HS-5 (cell line): ENCODE measurements around the gene BSN.
A peak's percentile ranks its signal among the peaks of the same experiment; 100 is the strongest.
"Not testable (repeated sequence)": the region's sequence is repeated elsewhere in the genome, so short reads cannot be mapped to it uniquely, and the experiment has no call there.

Experiments used
- DNase-seq: peaks from one replicate; pipeline ENCODE4 v3.0.0-alpha.2; 2012; ENCODE audit warnings: low read depth

Gene BSN

DNA sequence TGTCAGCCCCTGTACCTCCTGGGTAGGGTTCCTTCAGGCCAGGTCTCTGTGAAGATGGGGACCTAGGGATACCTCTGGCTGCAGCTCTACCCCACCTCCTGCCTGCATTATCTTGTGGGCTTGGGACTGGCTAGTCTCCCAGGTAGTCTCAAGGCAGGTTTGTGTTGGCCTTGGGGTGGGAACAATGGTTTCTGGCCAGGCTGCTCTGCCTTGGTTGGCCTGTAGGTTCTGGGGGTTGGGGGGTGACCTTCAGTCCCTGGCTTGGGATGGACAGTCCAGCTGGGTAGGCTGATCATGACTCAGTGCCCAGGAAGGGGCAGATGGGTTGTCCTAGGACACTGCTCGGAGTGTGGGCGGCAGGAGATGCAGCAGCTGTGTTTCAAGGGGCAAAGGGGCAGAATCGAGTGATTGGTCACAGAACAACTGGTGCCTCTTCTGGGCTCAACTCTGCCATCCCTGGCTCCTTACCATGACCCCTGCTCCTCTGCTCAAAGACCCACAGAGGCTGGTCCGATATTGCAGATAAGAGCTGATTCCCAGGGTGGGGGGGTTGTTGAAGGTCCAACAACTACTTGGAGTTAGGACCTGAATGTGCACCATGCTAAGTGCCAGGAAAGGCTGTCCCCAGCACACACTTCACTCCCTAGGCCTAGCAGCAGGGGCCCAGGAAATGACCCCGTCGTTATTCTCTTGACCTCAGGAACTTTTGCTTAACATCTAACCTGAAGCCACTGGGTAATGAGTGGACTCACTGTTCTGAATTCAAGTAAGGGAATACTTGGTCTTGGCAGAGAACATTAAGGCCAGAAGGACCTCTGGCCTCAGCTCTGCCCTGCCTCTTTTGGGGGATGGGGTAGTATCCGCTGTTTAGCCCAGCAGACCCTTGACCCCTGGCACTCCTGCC is 18.1 kb upstream of the BSN start:
- DNase-seq, result no peak

- DNase-seq, result no peak
Observed at GRCh38 chr3:49536875-49537533, 17.3 kb upstream of the BSN start.

GRCh38 chr3:49539659-49540560 is 14.4 kb upstream of the BSN start:
- peak; percentile 69 for DNase-seq

DNA sequence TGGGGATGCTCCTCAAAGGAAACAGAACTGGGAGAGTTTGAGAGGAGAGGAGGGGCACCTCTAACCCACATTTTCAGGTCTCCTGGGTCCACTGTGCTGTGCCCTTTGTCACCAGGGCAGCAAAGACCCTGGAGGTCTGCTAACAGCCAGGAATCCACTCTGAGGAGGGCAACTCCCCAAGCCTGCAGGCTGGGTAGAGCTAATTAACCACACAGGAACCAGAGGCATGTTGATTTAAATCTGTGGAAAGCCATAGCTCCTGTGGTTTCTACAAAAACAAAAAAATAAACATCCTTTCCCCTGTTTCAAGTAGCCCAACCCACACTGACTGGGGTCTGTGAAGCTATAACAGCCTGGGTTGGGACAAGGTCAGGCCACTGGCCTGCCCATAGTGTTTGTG is 2.2 kb upstream of the BSN start:
- DNase-seq, result no peak

GRCh38 chr3:49553324-49553691 is 969 bp upstream of the BSN start:
- no peak for DNase-seq

DNA sequence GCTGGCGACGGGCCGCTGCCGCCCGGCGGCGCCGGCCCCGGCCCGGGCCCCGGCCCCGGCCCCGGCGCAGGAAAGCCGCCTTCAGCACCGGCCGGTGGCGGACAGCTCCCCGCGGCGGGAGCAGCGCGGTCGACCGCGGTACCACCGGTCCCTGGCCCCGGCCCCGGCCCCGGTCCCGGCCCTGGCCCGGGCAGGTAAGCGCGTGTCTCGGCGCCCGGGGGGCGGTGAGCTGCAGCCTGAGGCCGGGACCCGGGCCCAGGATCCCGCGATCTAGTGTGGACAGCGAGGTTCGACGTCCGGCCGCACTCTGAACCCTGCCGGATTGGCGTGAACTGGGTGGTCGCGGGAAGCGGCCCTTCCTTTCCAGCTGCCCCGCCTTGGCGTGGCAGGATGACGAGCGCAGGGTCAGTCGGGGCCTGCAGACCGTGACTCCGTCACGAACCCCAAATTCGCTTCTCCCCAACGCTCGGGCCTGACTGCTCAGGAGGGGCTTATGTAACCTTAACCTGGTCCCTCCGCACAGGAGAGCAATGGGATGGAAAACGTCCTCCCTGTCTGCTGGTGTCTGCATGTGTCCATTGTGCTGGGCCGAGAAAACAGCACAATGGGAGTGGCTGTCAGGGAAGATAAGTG is 472 bp downstream of the BSN start:
- DNase-seq, result no peak

GRCh38 chr3:49556500-49557275 is 2.4 kb downstream of the BSN start:
- DNase-seq, result no peak

DNA sequence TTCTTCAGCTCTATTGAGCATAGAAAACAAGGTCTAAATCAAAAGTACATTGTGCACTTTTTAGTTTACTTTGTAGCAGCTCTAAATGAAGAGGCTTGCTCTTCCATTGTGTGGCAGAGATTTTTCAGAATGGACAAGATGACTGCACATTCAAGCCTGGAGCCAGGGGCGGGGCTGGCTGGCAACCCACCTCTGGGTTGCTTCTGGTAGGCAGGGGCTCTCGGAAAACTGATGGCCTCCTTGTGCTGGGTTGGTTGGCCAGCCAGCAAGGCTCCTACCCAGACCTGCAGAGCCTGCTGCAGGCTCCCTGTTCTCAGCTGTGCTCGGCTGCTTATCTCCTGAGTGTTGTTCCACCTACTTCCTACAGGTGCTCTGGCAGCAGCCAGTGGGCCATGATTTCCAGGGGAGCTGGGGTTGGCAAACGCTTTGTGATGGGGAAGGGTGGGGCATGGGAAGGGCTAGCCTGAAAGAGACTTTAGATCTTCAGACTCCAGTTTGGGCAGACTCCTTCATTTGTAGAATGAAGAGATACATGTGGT is 8.8 kb downstream of the BSN start:
- DNase-seq, result no peak

GRCh38 chr3:49563766-49564165 is 9.5 kb downstream of the BSN start:
- no peak for DNase-seq

GRCh38 chr3:49566312-49566711 is 12.0 kb downstream of the BSN start:
- no peak for DNase-seq

GRCh38 chr3:49567406-49567805 is 13.1 kb downstream of the BSN start:
- DNase-seq, result no peak

DNA sequence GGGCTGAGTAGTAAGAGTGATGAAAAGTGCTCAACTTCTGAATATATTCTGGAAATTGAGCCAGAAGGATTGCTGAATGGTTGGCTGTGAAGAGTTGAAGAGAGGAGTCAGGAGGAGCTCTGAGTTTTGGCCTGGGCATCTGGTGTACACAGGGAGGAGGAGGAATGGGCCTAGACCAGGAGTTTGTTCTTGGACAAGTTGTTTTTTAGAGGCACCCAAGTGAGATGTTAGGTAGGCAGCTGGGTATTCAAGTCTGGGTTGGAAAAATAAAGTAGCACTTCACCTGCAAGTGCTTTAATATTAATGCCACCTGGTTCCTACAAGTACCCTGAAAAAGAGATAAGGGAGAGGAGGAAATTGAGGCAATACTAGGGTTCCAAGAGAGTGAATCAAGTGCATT is 14.7 kb downstream of the BSN start:
- DNase-seq, result no peak

GRCh38 chr3:49570028-49570654 is 15.9 kb downstream of the BSN start:
- no peak for DNase-seq

DNA sequence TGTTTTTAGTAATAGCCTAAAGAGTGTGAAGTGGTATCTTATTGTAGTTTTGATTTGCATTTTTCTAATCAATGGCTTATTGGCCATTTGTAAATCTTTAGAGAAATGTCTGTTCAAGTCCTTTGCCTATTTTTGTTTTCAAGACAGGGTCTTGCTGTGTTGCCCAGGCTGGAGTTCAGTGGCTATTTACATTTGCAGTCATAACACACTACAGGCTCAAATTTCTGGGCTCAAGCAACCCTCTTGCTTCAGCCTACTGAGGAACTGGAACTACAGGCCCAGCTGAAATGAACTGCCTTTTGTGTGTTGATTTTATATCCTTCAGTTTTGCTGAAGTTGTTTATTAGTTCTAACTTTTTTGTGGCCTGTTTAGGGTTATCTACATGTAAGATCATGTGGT is 27.9 kb downstream of the BSN start:
- DNase-seq, result no peak

GRCh38 chr3:49585261-49585755 is 31.0 kb downstream of the BSN start:
- DNase-seq, result not testable (repeated sequence)

DNA sequence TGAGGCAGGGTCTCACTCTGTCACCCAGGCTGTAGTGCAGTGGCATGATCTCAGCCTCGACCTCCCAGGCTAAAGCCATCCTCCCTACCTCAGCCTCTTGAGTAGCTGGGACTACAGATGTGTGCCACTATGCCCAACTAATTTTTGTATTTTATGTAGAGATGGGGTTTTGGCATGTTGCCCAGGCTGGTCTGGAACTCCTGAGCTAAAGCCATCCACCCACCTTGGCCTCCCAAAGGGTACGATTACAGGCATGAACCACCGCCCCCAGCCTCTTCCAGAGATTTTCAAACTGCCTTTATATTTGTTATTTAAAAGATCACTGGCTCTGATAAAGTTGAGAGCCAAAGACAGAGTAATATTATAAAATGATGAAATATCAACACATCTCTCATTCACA is 37.3 kb downstream of the BSN start:
- no peak for DNase-seq

DNA sequence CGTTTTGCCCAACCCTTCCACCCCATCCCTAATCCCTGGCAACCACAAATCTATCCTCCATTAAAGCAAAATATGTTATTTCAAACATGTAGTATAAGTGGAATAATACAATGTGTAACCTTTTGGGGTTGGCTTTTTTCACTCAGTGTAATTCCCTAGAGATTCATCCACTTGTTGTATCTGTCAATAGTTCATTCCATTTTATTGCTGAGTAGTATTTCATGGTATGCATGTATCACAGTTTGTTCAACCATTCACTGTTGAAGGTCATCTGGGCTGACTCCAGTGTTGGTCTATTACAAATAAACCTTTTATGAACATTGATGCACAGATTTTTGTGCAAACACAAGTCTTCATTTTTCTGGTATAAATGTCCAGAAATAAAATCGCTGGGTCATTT is 38.8 kb downstream of the BSN start:
- DNase-seq, result peak; percentile 18

- DNase-seq, result no peak
Observed at GRCh38 chr3:49600781-49601180, 46.5 kb downstream of the BSN start.

DNA sequence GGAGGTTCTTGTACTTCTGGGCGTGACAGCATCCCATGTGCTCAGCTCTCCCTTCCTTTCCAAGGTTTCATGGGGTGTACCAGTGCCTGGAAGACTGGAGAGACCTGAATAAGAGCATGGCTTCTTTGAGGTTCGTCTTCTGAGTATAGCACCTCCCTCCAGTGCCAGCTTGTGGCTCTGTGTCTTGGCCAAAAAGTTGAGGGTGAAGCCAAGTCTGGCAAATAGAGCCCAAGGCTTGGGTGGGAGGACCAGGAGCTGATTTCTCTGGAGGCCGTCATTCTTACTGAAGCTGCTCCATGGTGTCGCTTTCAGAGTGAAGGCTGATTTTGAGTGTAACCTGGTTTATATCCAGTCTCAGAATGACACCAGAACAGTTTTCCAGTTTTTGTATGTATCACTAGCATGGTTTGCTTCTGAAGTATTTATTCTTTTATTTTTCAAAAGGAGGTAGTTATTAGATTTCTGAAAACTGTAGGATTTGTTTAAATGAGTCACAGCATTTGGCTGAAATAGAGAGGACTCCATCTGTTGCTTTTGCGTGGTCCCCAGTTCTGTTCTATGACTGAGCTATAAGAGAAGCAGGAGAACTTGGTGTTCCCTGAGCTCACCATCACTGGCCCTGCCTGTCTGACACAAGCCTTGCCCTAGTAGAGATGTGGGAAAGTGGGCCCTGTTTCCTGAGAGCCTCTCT is 47.2 kb downstream of the BSN start:
- DNase-seq, result no peak

DNA sequence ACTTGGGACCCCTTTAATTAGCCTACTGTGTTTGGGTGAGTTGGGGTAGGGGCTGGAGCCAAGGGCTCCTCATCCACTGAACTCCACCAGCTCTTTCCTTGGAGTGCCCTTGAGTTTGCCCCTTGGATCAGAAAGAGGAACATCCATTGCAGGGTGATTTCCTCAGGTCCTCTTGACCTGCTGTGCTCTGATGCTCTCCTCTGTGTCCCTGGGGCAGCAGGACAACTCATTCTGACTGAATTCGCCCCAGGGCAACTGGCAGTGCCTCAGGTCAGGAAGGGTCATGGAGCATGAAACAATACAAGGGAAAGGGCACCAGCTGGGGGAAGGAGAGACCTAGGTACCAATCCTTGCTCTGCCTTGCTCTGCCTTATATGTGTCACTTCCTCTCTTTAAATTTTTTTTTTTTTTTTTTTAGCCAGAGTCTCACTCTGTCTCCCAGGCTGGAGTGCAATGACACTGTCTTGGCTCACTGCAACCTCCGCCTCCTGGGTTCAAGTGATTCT is 47.8 kb downstream of the BSN start:
- DNase-seq, result no peak
